Hippocampal formation (tissue), 2 donors: ENCODE results near the gene INSC.

Source experiments
- DNase-seq, 2 donors: peaks; one replicate each; lab custom pipeline; 2025; lab: John Stamatoyannopoulos, UW

Gene INSC

GRCh38 chr11:15288863-15289262 lies 174.1 kb downstream of the INSC start:
- DNase-seq: no peak

GRCh38 chr11:15289723-15290122 lies 175.0 kb downstream of the INSC start:
- DNase-seq: no peak

- DNase-seq: no peak
These were observed 177.2 kb downstream of the INSC start for GRCh38 chr11:15291885-15292284.

- DNase-seq: no peak
These were observed 179.4 kb downstream of the INSC start for GRCh38 chr11:15293975-15294620.

- DNase-seq: no peak
These were observed 181.0 kb downstream of the INSC start for GRCh38 chr11:15295695-15296094.
